COLO668 (cell line): ENCODE results near the gene ACO1.

Source experiments
- DNase-seq: peaks from one replicate; lab custom pipeline; 2025; ENCODE audit not compliant: unreplicated experiment; lab: John Stamatoyannopoulos, UW

Gene ACO1

GRCh38 chr9:32486839-32487562 is 102.6 kb downstream of the ACO1 start:
- DNase-seq = no peak

GRCh38 chr9:32487981-32488380 is 103.5 kb downstream of the ACO1 start:
- DNase-seq = no peak

GRCh38 chr9:32490601-32491000 is 106.2 kb downstream of the ACO1 start:
- no peak for DNase-seq

- no peak for DNase-seq
These were observed 113.5 kb downstream of the ACO1 start for GRCh38 chr9:32497921-32498320.

- DNase-seq = no peak
These were observed 116.3 kb downstream of the ACO1 start for GRCh38 chr9:32500768-32501167.

- no peak for DNase-seq
These were observed 117.4 kb downstream of the ACO1 start for GRCh38 chr9:32501868-32502267.

- DNase-seq = no peak
These were observed 118.0 kb downstream of the ACO1 start for GRCh38 chr9:32502464-32502863.

- DNase-seq = no peak
These were observed 118.6 kb downstream of the ACO1 start for GRCh38 chr9:32503008-32503407.
